ENCODE data around the gene LPP. TPM values are rescaled to one million over a fixed set of nuclear protein-coding genes. Genes with fewer than 3 reads are reported as not detected.
A peak's percentile ranks its signal among the peaks of the same experiment; 100 is the strongest.

The LPP gene
- total RNA-seq, 6 experiments from 2014 or later: 41.5 to 90.5 (median 69.5) TPM

- WGBS (ENCODE audit: insufficient coverage, low coverage, low lambda C conversion rate, missing lambda C conversion rate): 92% methylated on average over 3 of the region's 3 CpGs
- Histone ChIP-seq H3K36me3 (peaks cover 0 to 29% (median 8%) of the 10 kb centered on the region in 4 donors), H3K4me3 (no peak overlapping the region), H3K4me1 (no peaks in the 10 kb centered on the region), H3K27me3 (no peaks in the 10 kb centered on the region), H3K27ac (no peak overlapping the region), H3K9me3 (no peaks in the 10 kb centered on the region)
- intact Hi-C loops (cut with DNase I): no loop called here
- TF ChIP-seq CTCF (IDR thresholded peaks at IDR 0.05) (no peak), POLR2A (IDR thresholded peaks at IDR 0.05) (no peak)
- DNase-seq: no peak
- peak in 1 of 4 donors; percentile 18 for ATAC-seq
Observed at GRCh38 chr3:188869628-188870027, 715.7 kb downstream of the LPP start.

GRCh38 chr3:188870431-188870830 lies 716.5 kb downstream of the LPP start:
- TF ChIP-seq CTCF (IDR thresholded peaks at IDR 0.05) (no peak), POLR2A (IDR thresholded peaks at IDR 0.05) (no peak)
- Histone ChIP-seq H3K36me3 (peaks cover 0 to 37% (median 12%) of the 10 kb centered on the region in 4 donors), H3K27ac (no peak overlapping the region), H3K4me1 (no peaks in the 10 kb centered on the region), H3K4me3 (no peak overlapping the region), H3K27me3 (no peaks in the 10 kb centered on the region), H3K9me3 (no peaks in the 10 kb centered on the region)
- ATAC-seq: no peak
- 94% methylated on average over 8 of the region's 8 CpGs for WGBS (ENCODE audit: insufficient coverage, low coverage, low lambda C conversion rate, missing lambda C conversion rate)
- intact Hi-C loops (cut with DNase I): no loop called here
- DNase-seq: no peak

- ATAC-seq: no peak
- no peak for TF ChIP-seq POLR2A (IDR thresholded peaks at IDR 0.05)
- TF ChIP-seq CTCF (IDR thresholded peaks at IDR 0.05): no peak
- Histone ChIP-seq H3K4me1 (peaks cover 0 to 8% (median 3%) of the 10 kb centered on the region in 4 donors), H3K36me3 (peaks cover 0 to 25% (median 6%) of the 10 kb centered on the region in 4 donors), H3K4me3 (no peak overlapping the region), H3K27me3 (no peaks in the 10 kb centered on the region), H3K27ac (no peak overlapping the region), H3K9me3 (no peaks in the 10 kb centered on the region)
- intact Hi-C loops (cut with DNase I): no loop called here
- DNase-seq: no peak
- 83% methylated on average over 1 of the region's 1 CpG for WGBS (ENCODE audit: insufficient coverage, low coverage, low lambda C conversion rate, missing lambda C conversion rate)
Observed at GRCh38 chr3:188874576-188874975, 720.6 kb downstream of the LPP start.

GRCh38 chr3:188875413-188875812 lies 721.5 kb downstream of the LPP start:
- no peak for ATAC-seq
- no peak for TF ChIP-seq CTCF (IDR thresholded peaks at IDR 0.05)
- TF ChIP-seq POLR2A (IDR thresholded peaks at IDR 0.05): no peak
- H3K27ac ChIP-seq: no peak overlapping the region

GRCh38 chr3:188876370-188876769 lies 722.4 kb downstream of the LPP start:
- no peak for TF ChIP-seq POLR2A (IDR thresholded peaks at IDR 0.05)
- no peak for TF ChIP-seq CTCF (IDR thresholded peaks at IDR 0.05)
- Histone ChIP-seq H3K9me3 (no peaks in the 10 kb centered on the region), H3K4me3 (no peak overlapping the region), H3K4me1 (peaks cover 0 to 16% (median 4%) of the 10 kb centered on the region in 4 donors), H3K27me3 (no peaks in the 10 kb centered on the region), H3K36me3 (peaks cover 0 to 25% (median 6%) of the 10 kb centered on the region in 4 donors), H3K27ac (no peak overlapping the region)
- no peak for DNase-seq
- peak in 3 of 4 donors; percentile 10 to 44 (median 31) for ATAC-seq
- intact Hi-C loops (cut with DNase I): no loop called here
- WGBS (ENCODE audit: insufficient coverage, low coverage, low lambda C conversion rate, missing lambda C conversion rate): 34% methylated on average over 3 of the region's 3 CpGs

More at GRCh38 chr3:188875413-188875812, 721.5 kb downstream of the LPP start:
- no peaks in the 10 kb centered on the region for H3K9me3 ChIP-seq
- H3K36me3 ChIP-seq: peaks cover 0 to 25% (median 6%) of the 10 kb centered on the region in 4 donors
- no peak overlapping the region for H3K4me3 ChIP-seq
- no peaks in the 10 kb centered on the region for H3K27me3 ChIP-seq
- WGBS (ENCODE audit: insufficient coverage, low coverage, low lambda C conversion rate, missing lambda C conversion rate): 80% methylated on average over 1 of the region's 1 CpG
- intact Hi-C loops (cut with DNase I): no loop called here
- H3K4me1 ChIP-seq: peaks cover 0 to 8% (median 3%) of the 10 kb centered on the region in 4 donors
- DNase-seq: no peak

Data from right lobe of liver (tissue), 6 donors.